HG02759 (cell line): ENCODE data around the gene SENP6.
"Not testable (repeated sequence)": the region's sequence is repeated elsewhere in the genome, so short reads cannot be mapped to it uniquely, and the experiment has no call there.

Source experiments
- ATAC-seq: cut with Tn5 transposase; IDR thresholded peaks from one replicate; pipeline ENCODE4 v1.9.1; 2021; ENCODE audit warnings: mild to moderate bottlenecking, moderate library complexity; ENCODE audit not compliant: unreplicated experiment

SENP6 gene

DNA sequence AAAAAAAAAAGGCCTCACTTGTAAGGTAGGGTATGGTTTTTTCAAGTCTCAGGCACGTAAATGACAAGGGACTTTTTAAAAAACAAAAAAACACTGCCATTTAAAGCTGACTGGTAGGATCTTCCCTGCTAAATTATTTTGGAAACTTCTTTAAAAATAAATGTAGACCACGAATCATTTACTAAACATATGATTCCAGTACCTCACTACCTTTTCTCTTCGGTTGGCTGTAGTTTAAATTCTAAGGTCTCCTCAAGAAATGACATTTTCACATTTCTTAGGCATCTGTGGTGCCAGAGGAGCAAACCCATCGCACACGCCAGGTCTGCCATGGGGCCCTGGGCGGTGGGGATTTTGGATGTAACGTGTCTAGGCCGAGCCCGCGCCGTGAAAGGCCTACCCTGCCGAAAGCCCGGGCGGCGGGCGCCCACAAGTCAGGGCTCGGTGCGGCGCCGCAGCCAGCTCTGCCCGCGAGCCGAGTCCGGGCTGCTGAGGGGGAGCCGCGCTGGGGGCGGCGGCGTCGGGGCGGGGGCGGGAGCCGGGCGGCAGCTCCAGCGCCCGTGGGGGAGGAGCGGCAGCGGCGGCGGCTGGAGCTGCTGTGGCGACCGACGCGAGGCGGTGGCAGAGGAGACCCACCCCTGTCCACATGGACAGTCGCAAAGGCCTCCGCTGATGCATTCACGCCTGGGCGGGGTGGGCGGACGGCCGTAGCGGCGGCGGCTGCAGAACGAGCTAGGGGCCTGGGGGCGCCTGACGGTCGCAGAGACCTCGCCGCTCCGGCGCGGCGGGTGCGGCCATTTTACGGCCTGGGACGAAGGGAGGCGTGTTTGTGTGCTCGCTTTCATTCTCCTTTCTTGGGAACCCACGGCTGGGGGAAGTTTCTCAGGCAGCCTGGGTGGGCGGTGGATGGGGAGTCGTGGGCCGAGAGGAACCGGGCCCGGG is at the start of gene SENP6:
Gene SENP6, plus strand, starts transcription at position 577 of the 942 bp plus-strand sequence. CDS start 645 bp downstream, outside the sequence.
- ATAC-seq = peak; percentile 73

DNA sequence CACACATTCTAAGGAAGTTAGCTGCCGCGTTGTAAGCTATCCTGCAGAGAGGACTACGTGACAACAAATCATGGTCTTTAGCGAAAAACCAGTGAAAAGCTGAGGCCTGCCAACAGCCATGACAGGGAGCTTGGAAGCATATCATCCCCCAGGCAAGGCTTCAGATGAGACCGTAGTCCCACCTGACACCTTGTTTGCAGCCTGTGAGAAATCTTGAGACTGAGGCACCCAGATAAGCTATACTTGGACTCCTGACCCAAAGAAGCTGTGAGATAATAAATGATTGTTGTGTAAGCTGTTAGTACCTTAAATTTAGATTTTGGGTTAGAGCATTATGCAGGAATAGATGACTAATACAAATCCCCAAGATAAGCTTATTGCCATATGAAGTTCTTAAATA is 45.4 kb upstream of the SENP6 start:
- no peak for ATAC-seq

GRCh38 chr6:75557068-75557467 is 44.6 kb upstream of the SENP6 start:
- ATAC-seq = no peak

GRCh38 chr6:75563032-75563431 is 38.6 kb upstream of the SENP6 start:
- peak; percentile 97 for ATAC-seq

DNA sequence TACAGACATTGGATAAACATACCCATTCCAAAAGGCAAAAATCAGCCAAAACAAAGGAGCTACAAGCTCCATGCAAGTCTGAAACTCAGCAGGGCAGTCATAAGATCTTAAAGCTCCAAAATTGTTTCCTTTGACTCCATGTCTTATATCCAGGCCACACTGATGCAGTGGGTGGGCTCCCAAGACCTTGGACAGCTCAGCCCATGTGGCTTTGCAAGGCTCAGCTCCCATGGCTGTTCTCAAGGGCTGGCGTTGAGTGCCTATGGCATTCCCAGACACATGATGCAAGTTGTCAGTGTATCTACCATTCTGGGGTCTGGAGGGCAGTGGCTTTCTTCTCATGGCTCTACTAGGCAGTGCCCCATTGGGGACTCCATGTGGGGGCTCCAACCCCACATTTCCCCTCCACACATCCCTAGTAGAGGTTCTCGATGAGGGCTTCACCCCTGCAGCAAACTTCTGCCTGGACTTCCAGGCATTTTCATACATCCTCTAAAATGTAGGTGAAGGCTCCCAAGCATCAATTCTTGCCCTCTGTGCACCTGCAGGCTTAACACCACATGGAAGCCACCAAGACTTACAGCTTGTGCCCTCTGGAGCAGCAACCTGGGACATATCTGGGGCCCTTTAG is 35.4 kb upstream of the SENP6 start:
- no peak for ATAC-seq

DNA sequence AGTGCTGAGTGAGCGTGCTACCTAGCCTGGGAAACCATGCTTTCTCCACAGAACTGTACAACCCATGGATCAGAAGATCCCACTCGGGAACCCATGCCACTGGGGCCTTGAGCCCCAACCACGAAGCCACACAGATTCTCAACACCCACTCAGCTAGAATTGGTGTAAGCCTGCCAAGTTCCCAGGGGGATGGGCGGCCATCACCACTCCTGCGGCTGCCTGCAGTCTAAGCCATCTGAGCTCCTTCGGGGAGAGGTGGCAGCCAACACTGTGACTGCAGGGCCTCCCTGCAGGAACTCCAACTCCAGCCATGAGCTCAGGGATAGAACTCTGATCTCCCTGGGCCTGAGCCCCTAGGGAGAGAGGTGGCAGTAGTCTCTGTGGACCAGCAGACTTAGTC is 33.6 kb upstream of the SENP6 start:
- ATAC-seq = no peak

DNA sequence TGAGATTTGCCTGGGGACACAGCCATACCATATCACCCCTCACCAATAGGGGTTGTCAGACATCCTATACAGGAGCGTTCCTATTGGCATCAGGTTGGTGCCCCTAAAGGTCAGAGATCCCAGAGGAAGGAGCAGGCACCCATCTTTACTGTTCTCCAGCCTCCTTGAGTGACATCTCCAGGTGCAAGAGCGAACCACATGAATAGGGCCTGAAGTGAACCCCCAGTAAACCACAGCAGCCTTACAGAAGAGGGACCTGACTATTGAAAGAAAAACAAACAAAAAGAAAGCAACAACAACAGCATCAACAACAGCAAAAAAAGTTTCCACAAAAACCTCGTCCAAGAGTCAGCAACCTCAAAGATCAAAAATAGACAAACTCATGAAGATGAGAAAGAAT is 32.7 kb upstream of the SENP6 start:
- ATAC-seq = no peak

- ATAC-seq = not testable (repeated sequence)
Measured at GRCh38 chr6:75570671-75571070, 31.0 kb upstream of the SENP6 start.

GRCh38 chr6:75572072-75572471 is 29.6 kb upstream of the SENP6 start:
- ATAC-seq = no peak

DNA sequence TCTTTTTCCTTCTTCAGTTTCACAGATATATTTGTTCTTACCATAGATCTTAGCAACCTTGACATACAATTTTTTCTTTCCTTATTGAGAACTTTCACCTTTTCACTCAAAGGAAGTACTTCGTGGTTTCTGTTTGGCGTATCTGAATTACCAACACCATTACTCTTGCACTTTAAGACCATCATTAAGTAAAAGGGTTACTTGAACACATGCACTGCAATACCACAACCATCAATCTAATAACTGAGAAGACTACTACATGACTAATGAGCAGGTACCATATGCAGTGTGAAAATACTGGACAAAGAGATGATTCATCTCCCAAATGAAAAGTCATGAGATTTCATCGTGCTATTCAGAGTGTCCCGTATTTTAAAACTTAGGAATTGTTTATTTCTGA is 21.7 kb upstream of the SENP6 start:
- peak; percentile 66 for ATAC-seq

DNA sequence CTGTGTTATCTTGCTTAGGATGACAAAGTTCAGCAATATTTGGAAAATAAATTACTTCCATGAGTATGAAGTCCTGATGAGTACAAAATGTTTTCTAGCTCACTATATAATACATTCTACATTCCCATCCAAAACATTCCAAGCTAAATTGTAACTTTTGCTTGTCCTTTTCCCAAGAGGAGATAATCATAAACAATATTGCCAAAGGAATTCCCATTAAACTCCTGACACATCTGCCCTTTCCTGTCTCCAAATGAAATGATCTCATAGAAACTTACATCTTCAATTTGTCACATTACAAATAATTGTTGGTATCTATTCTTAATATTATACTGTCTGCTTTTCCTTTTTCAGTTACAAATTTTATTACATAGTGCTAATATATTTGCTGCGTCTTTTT is 20.4 kb upstream of the SENP6 start:
- ATAC-seq = no peak

GRCh38 chr6:75584552-75584951 is 17.1 kb upstream of the SENP6 start:
- ATAC-seq = not testable (repeated sequence)

- no peak for ATAC-seq
Measured at GRCh38 chr6:75588948-75589347, 12.7 kb upstream of the SENP6 start.

DNA sequence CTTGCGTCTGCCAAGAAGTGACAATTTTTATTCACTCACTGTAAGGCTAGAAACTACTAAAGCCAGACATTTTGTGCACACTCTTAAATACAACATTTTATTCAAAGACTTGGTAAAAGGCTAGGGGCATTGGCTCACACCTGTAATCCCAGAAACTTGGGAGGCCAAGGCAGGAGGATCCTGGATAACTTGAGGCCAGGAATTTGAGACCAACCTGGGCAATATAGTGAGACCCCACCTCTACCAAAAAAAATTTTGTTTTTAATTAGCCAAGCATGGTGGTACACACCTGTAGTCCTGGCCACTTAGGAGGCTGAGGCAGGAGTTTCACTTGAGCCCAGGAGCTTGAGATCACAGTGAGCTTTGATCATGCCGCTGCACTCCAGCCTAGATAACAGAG is 11.3 kb upstream of the SENP6 start:
- no peak for ATAC-seq

- not testable (repeated sequence) for ATAC-seq
Measured at GRCh38 chr6:75596380-75596779, 5.3 kb upstream of the SENP6 start.

DNA sequence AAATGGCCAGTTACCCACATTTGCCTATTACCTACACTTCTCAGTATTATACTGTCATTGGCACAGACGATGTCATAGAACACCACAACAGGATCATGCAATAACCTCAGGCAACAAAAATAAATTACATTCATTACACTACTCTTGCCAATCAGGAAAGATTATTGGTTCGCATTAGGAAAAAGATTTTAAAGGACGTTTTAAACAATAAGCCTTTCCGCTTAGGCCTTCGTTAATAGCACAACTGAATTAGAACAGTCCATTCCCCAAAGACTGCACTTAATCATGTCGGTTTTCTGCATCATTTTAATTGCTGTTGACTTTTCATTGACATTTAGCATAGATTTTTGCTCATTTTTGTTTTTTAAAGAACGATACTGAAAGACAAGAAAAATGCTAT is 912 bp upstream of the SENP6 start:
- ATAC-seq = no peak

DNA sequence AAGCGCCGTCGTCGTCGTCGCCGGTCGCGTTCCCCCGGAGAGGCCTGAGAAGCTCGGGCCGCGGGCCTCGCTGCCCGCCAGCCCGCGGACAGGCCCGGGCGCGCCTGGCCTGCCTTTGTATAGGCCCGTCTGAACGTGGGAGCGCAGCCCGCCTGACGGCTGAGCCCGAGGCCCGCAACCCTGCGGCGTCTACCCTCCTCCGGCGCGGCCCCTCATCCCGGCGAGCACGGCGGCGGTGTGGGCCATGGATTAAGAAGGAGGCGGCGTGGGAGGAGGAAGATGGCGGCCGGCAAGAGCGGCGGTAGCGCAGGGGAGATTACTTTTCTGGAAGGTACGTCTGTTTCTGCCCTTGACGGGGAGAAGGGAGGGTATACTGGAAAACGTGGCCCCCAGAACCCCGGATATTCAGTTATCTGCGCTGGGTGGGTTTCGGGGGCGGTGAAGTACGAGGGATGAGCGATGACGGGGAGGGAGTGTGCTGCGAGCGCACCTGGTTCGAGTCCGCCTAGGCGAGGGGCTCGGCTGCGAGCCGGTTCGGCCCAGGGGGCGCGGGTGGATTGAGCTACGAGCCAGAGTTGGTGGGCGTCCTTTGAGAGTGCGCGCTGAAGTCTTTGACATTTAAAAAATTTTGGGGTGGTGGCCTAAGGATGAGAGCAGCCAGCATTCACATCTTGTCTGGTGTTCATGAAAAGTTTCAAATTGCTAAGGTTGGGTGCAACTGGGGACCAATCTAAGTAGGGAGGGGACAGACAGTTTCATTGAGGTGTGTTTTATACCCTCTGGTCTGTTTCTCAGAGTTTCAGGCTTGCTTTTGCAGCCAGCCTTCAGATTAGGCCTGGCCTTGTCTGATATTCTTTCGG is 796 bp downstream of the SENP6 start:
- ATAC-seq = peak; percentile 43

GRCh38 chr6:75603106-75603420 is 1.4 kb downstream of the SENP6 start:
- ATAC-seq = no peak

- no peak for ATAC-seq
Measured at GRCh38 chr6:75604294-75604693, 2.6 kb downstream of the SENP6 start.

GRCh38 chr6:75605635-75606034 is 4.0 kb downstream of the SENP6 start:
- ATAC-seq = no peak

DNA sequence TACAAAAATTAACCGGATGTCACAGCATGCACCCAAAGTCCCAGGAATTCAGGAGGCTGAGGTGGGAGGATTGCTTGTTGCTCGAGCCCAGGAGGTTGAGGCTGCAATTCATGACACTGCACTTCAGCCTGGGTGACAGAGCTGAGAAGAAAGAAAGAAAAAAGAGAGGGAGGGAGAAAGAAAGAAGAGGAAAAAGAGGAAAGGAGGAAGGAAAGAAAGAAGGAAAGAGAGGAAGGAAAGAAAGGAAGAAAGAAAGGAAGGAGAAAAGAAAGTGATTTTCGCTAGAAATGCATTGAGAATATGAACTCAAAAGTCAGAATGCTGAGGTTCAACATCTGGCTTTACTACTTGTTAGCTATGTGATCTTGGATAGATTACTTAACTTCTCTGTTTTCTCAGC is 6.6 kb downstream of the SENP6 start:
- no peak for ATAC-seq
